Measurements from ENCODE around the gene DOCK9.

Gene DOCK9

GRCh38 chr13:98994080-98994479, 16.2 kb upstream of the DOCK9 start:
- Histone ChIP-seq H3K27me3 (ENCODE audit: insufficient read depth, low read depth) (no peaks in the 10 kb centered on the region), H3K79me2 (ENCODE audit: insufficient read depth, low read depth) (no peaks in the 10 kb centered on the region), H3K27ac (no peak overlapping the region), H3K4me2 (no peak overlapping the region), H2AFZ (ENCODE audit: low read depth) (no peak overlapping the region), H4K20me1 (ENCODE audit: insufficient read depth) (no peaks in the 10 kb centered on the region), H3K36me3 (ENCODE audit: insufficient read depth) (no peaks in the 10 kb centered on the region), H3K4me1 (ENCODE audit: low read depth, poor library complexity, severe bottlenecking) (no peaks in the 10 kb centered on the region), H3K4me3 (IDR thresholded peaks at IDR 0.05; ENCODE audit: insufficient read depth, low read depth, low read length) (no peak overlapping the region), H3K9ac (no peak overlapping the region)
- no peak for TF ChIP-seq CTCF (conservative IDR thresholded peaks at IDR 0.05; ENCODE audit: low read depth, low read length)

- no peak overlapping the region for H3K4me3 ChIP-seq (IDR thresholded peaks at IDR 0.05; ENCODE audit: insufficient read depth, low read depth, low read length)
- no peak overlapping the region for H3K9ac ChIP-seq
- H3K27ac ChIP-seq, result no peak overlapping the region
- no peak overlapping the region for H2AFZ ChIP-seq (ENCODE audit: low read depth)
- H3K4me1 ChIP-seq (ENCODE audit: low read depth, poor library complexity, severe bottlenecking), result no peaks in the 10 kb centered on the region
- H3K79me2 ChIP-seq (ENCODE audit: insufficient read depth, low read depth), result no peaks in the 10 kb centered on the region
- no peak overlapping the region for H3K4me2 ChIP-seq
- H3K27me3 ChIP-seq (ENCODE audit: insufficient read depth, low read depth), result no peaks in the 10 kb centered on the region
- H3K36me3 ChIP-seq (ENCODE audit: insufficient read depth), result no peaks in the 10 kb centered on the region
- H4K20me1 ChIP-seq (ENCODE audit: insufficient read depth), result no peaks in the 10 kb centered on the region
- TF ChIP-seq CTCF (conservative IDR thresholded peaks at IDR 0.05; ENCODE audit: low read depth, low read length), result no peak
Observed at GRCh38 chr13:98992355-98992754, 14.5 kb upstream of the DOCK9 start.

- H3K4me1 ChIP-seq (ENCODE audit: low read depth, poor library complexity, severe bottlenecking), result no peaks in the 10 kb centered on the region
- no peak overlapping the region for H3K9ac ChIP-seq
- no peak overlapping the region for H3K4me2 ChIP-seq
- H2AFZ ChIP-seq (ENCODE audit: low read depth), result no peak overlapping the region
- no peaks in the 10 kb centered on the region for H3K27me3 ChIP-seq (ENCODE audit: insufficient read depth, low read depth)
- H3K79me2 ChIP-seq (ENCODE audit: insufficient read depth, low read depth), result no peaks in the 10 kb centered on the region
- H3K27ac ChIP-seq, result no peak overlapping the region
- TF ChIP-seq CTCF (conservative IDR thresholded peaks at IDR 0.05; ENCODE audit: low read depth, low read length), result no peak
- H4K20me1 ChIP-seq (ENCODE audit: insufficient read depth), result no peaks in the 10 kb centered on the region
- H3K4me3 ChIP-seq (IDR thresholded peaks at IDR 0.05; ENCODE audit: insufficient read depth, low read depth, low read length), result no peak overlapping the region
- H3K36me3 ChIP-seq (ENCODE audit: insufficient read depth), result no peaks in the 10 kb centered on the region
Observed at GRCh38 chr13:98990701-98991100, 12.8 kb upstream of the DOCK9 start.

- no peak for TF ChIP-seq CTCF (conservative IDR thresholded peaks at IDR 0.05; ENCODE audit: low read depth, low read length)
- H4K20me1 ChIP-seq (ENCODE audit: insufficient read depth), result no peaks in the 10 kb centered on the region
- no peaks in the 10 kb centered on the region for H3K79me2 ChIP-seq (ENCODE audit: insufficient read depth, low read depth)
- no peak overlapping the region for H2AFZ ChIP-seq (ENCODE audit: low read depth)
- H3K27ac ChIP-seq, result no peak overlapping the region
- no peak overlapping the region for H3K4me2 ChIP-seq
- no peaks in the 10 kb centered on the region for H3K27me3 ChIP-seq (ENCODE audit: insufficient read depth, low read depth)
- no peaks in the 10 kb centered on the region for H3K4me1 ChIP-seq (ENCODE audit: low read depth, poor library complexity, severe bottlenecking)
- no peak overlapping the region for H3K4me3 ChIP-seq (IDR thresholded peaks at IDR 0.05; ENCODE audit: insufficient read depth, low read depth, low read length)
- no peaks in the 10 kb centered on the region for H3K36me3 ChIP-seq (ENCODE audit: insufficient read depth)
- H3K9ac ChIP-seq, result no peak overlapping the region
Observed at GRCh38 chr13:98989469-98990235, 11.8 kb upstream of the DOCK9 start.
